Stomach smooth muscle (tissue), 2 donors: ENCODE results near the gene HOXB3.

Source experiments
- H3K27ac ChIP-seq: one replicate; pipeline ENCODE4 v1.7.0; 2013; ENCODE audit warnings: mild to moderate bottlenecking, low read length, inconsistent platforms
- H3K27me3 ChIP-seq, 2 donors: one replicate each; pipeline ENCODE4 v1.7.0; 2013; ENCODE audit warnings: low read length in 2 of 2; ENCODE audit not compliant: insufficient read depth in 2 of 2, control insufficient read depth in 1 of 2
- H3K36me3 ChIP-seq, 2 donors: one replicate each; pipeline ENCODE4 v1.7.0; 2013; ENCODE audit warnings: low read length in 2 of 2; ENCODE audit not compliant: control insufficient read depth in 2 of 2, insufficient read depth in 2 of 2
- H3K4me1 ChIP-seq: one replicate; pipeline ENCODE4 v1.7.0; 2013; ENCODE audit warnings: low read length; ENCODE audit not compliant: control insufficient read depth, insufficient read depth
- H3K4me3 ChIP-seq, 2 donors: one replicate each; pipeline ENCODE4 v1.7.0; 2013; ENCODE audit warnings: low read length in 2 of 2
- H3K9ac ChIP-seq, 2 donors: one replicate each; pipeline ENCODE4 v1.7.0; 2013; ENCODE audit warnings: low read length in 2 of 2, mild to moderate bottlenecking in 1 of 2
- H3K9me3 ChIP-seq, 2 donors: one replicate each; pipeline ENCODE4 v1.7.0; 2013; ENCODE audit warnings: low read length in 2 of 2; ENCODE audit not compliant: control insufficient read depth in 2 of 2
- donor health status: healthy.
- donor health status: Pancreatic carcinoma.

HOXB3 gene

GRCh38 chr17:48589831-48590606 lies at the start of gene HOXB3:
HOXB3 (minus strand) TSS chr17:48590241; CDS start chr17:48552474, 37,767 bp downstream.
- Histone ChIP-seq H3K27me3 (peaks cover 10 to 65% of the 10 kb centered on the region in 2 donors), H3K4me1 (peaks cover 50% of the 10 kb centered on the region), H3K9me3 (no peaks in the 10 kb centered on the region), H3K9ac (peak within 1 kb of the TSS in 1 of 2 donors; percentile 51), H3K27ac (peak within 1 kb of the TSS; percentile 37), H3K4me3 (peak within 1 kb of the TSS; percentile 16 to 65), H3K36me3 (no peaks in the 10 kb centered on the region)

- Histone ChIP-seq H3K4me1 (peaks cover 2% of the 10 kb centered on the region), H3K27ac (no peak overlapping the region), H3K4me3 (no peak overlapping the region), H3K9ac (no peak overlapping the region), H3K9me3 (no peaks in the 10 kb centered on the region), H3K27me3 (peaks cover 92% of the 10 kb centered on the region in 2 donors), H3K36me3 (no peaks in the 10 kb centered on the region)
These were observed 49.1 kb upstream of the HOXB3 start for GRCh38 chr17:48639136-48639535.

- H3K9ac ChIP-seq, result no peak overlapping the region
- peaks cover 90 to 92% of the 10 kb centered on the region in 2 donors for H3K27me3 ChIP-seq
- H3K4me3 ChIP-seq, result no peak overlapping the region
- no peak overlapping the region for H3K27ac ChIP-seq
- no peaks in the 10 kb centered on the region for H3K36me3 ChIP-seq
- no peaks in the 10 kb centered on the region for H3K9me3 ChIP-seq
- H3K4me1 ChIP-seq, result peaks cover 7% of the 10 kb centered on the region
These were observed 47.6 kb upstream of the HOXB3 start for GRCh38 chr17:48637323-48638260.

GRCh38 chr17:48636177-48637018 lies 46.4 kb upstream of the HOXB3 start:
- Histone ChIP-seq H3K4me1 (peaks cover 7% of the 10 kb centered on the region), H3K4me3 (no peak overlapping the region), H3K36me3 (no peaks in the 10 kb centered on the region), H3K27ac (no peak overlapping the region), H3K27me3 (peaks cover 90 to 92% of the 10 kb centered on the region in 2 donors), H3K9ac (no peak overlapping the region), H3K9me3 (no peaks in the 10 kb centered on the region)

GRCh38 chr17:48634493-48635208 lies 44.6 kb upstream of the HOXB3 start:
- peaks cover 91 to 95% of the 10 kb centered on the region in 2 donors for H3K27me3 ChIP-seq
- H3K4me1 ChIP-seq, result peaks cover 7% of the 10 kb centered on the region
- no peak overlapping the region for H3K4me3 ChIP-seq
- H3K9ac ChIP-seq, result no peak overlapping the region
- no peaks in the 10 kb centered on the region for H3K36me3 ChIP-seq
- no peak overlapping the region for H3K27ac ChIP-seq
- H3K9me3 ChIP-seq, result no peaks in the 10 kb centered on the region

GRCh38 chr17:48633266-48633677 lies 43.2 kb upstream of the HOXB3 start:
- peaks cover 7% of the 10 kb centered on the region for H3K4me1 ChIP-seq
- H3K9ac ChIP-seq, result no peak overlapping the region
- H3K36me3 ChIP-seq, result no peaks in the 10 kb centered on the region
- no peaks in the 10 kb centered on the region for H3K9me3 ChIP-seq
- H3K27ac ChIP-seq, result no peak overlapping the region
- peaks cover 92 to 100% of the 10 kb centered on the region in 2 donors for H3K27me3 ChIP-seq
- no peak overlapping the region for H3K4me3 ChIP-seq

- peaks cover 7% of the 10 kb centered on the region for H3K4me1 ChIP-seq
- H3K27me3 ChIP-seq, result peaks cover 94 to 100% of the 10 kb centered on the region in 2 donors
- H3K9ac ChIP-seq, result no peak overlapping the region
- H3K9me3 ChIP-seq, result no peaks in the 10 kb centered on the region
- no peaks in the 10 kb centered on the region for H3K36me3 ChIP-seq
- H3K4me3 ChIP-seq, result no peak overlapping the region
- no peak overlapping the region for H3K27ac ChIP-seq
These were observed 42.7 kb upstream of the HOXB3 start for GRCh38 chr17:48632579-48633265.

- peaks cover 94 to 100% of the 10 kb centered on the region in 2 donors for H3K27me3 ChIP-seq
- no peaks in the 10 kb centered on the region for H3K36me3 ChIP-seq
- H3K9ac ChIP-seq, result no peak overlapping the region
- H3K4me3 ChIP-seq, result no peak overlapping the region
- H3K4me1 ChIP-seq, result peaks cover 7% of the 10 kb centered on the region
- no peaks in the 10 kb centered on the region for H3K9me3 ChIP-seq
- no peak overlapping the region for H3K27ac ChIP-seq
These were observed 41.9 kb upstream of the HOXB3 start for GRCh38 chr17:48631693-48632578.
